GM12878 (cell line): ENCODE data around the gene EPN3. TPM values are rescaled to one million over a fixed set of nuclear protein-coding genes. Genes with fewer than 3 reads are reported as not detected.

Source experiments
- ATAC-seq: fragments of 200-7000 bp; cut with Tn5 transposase; 3 replicates; pipeline ENCODE4 v1.9.1; 2020; ENCODE audit warnings: mild to moderate bottlenecking, moderate library complexity
- BruUV-seq: library from RNA; stranded (reverse); fragments of 400-500 nt; replicated peaks from 2 replicates; lab custom pipeline; 2021; lab: Mats Ljungman, UMichigan
- CTCF ChIA-PET: fragments of 300-600 bp; sonication (Branson Sonifier 250); formaldehyde crosslinking; extraction: SDS; loops from one replicate; lab custom pipeline; 2021; ENCODE audit warnings: inconsistent platforms; lab: Yijun Ruan, JAX
- POLR2A ChIA-PET: fragments of 350-600 bp; formaldehyde crosslinking; extraction: SDS; loops from one replicate; lab custom pipeline; 2021; ENCODE audit warnings: inconsistent platforms; lab: Charles Lee
- RAD21 ChIA-PET: fragments of 300-600 bp; sonication (Branson Sonifier 250); formaldehyde crosslinking; loops from one replicate; lab custom pipeline; 2023; ENCODE audit warnings: antibody characterized with exemption; ENCODE audit not compliant: unreplicated experiment; lab: Charles Lee
- SMC1A ChIA-PET: fragments of 300-600 bp; sonication (Branson Sonifier 250); formaldehyde crosslinking; loops from one replicate; lab custom pipeline; 2023; ENCODE audit not compliant: unreplicated experiment, uncharacterized antibody; lab: Charles Lee
- DNase-seq: peaks from one replicate; pipeline ENCODE4 v3.0.0-alpha.2; 2011; ENCODE audit warnings: low read depth, low spot score
- FAIRE-seq: peaks from 3 replicates; lab custom pipeline; 2011; peaks lifted over from hg19 to GRCh38; lab: Jason Lieb, UNC
- H2AFZ ChIP-seq: 2 replicates; pipeline ENCODE4 v1.6.0; 2011; ENCODE audit warnings: low read depth, low read length, control low read depth; ENCODE audit not compliant: control insufficient read depth
- H3K27ac ChIP-seq: 2 replicates; pipeline ENCODE4 v1.5.1; 2011; ENCODE audit warnings: control low read depth; ENCODE audit not compliant: control insufficient read depth, insufficient read depth
- H3K27me3 ChIP-seq, 2 experiments: replicated peaks in 1 of 2; 2 replicates each; pipeline versions ENCODE4 v1.6.0 to v1.6.1; 2011; ENCODE audit warnings: low read length in 1 of 2; ENCODE audit not compliant: control insufficient read depth in 2 of 2, insufficient read depth in 2 of 2
- H3K36me3 ChIP-seq, 2 experiments: 2 replicates each; pipeline ENCODE4 v1.5.1; 2011; ENCODE audit warnings: low read length in 1 of 2; ENCODE audit not compliant: control insufficient read depth in 2 of 2, insufficient read depth in 2 of 2
- H3K4me1 ChIP-seq: 2 replicates; pipeline ENCODE4 v1.6.1; 2011; ENCODE audit warnings: mild to moderate bottlenecking, low read length, moderate library complexity, mixed read lengths; ENCODE audit not compliant: control insufficient read depth, insufficient read depth
- H3K4me2 ChIP-seq: 2 replicates; pipeline ENCODE4 v1.6.0; 2011; ENCODE audit warnings: control low read depth; ENCODE audit not compliant: control insufficient read depth, insufficient read depth
- H3K4me3 ChIP-seq: fragments of 200-600 bp; sonication (generic); 2 replicates; pipeline ENCODE4 v1.5.1; 2016
- H3K79me2 ChIP-seq: 2 replicates; pipeline ENCODE4 v1.6.0; 2011; ENCODE audit warnings: low read length; ENCODE audit not compliant: control insufficient read depth, insufficient read depth
- H3K9ac ChIP-seq: 2 replicates; pipeline ENCODE4 v1.8.0; 2011; ENCODE audit warnings: low read length, control low read depth, mixed read lengths; ENCODE audit not compliant: control insufficient read depth, insufficient read depth
- H3K9me3 ChIP-seq: replicated peaks from 3 replicates; pipeline ENCODE4 v1.5.1; 2011; ENCODE audit warnings: mild to moderate bottlenecking, low read length; ENCODE audit not compliant: control insufficient read depth, insufficient read depth
- H4K20me1 ChIP-seq: 2 replicates; pipeline ENCODE4 v1.6.0; 2011; ENCODE audit not compliant: control insufficient read depth, insufficient read depth
- BHLHE40 ChIP-seq, 2 experiments: fragments of 450-650 bp in 1 of 2; IDR thresholded peaks; 2 replicates each; pipeline ENCODE4 v1.6.1; 2011 to 2017; ENCODE audit warnings: low read depth in 2 of 2, borderline replicate concordance in 1 of 2, improper control_type of control experiment in 1 of 2, low read length in 1 of 2, mild to moderate bottlenecking in 1 of 2
- HCFC1 ChIP-seq: fragments of 150-350 bp; IDR thresholded peaks from 2 replicates; pipeline ENCODE4 v1.6.1; 2014; ENCODE audit warnings: low read length
- HSF1 ChIP-seq: fragments of 150-350 bp; IDR thresholded peaks from 2 replicates; pipeline ENCODE4 v1.6.1; 2014; ENCODE audit warnings: mild to moderate bottlenecking, low read depth, low read length
- IRF4 ChIP-seq: IDR thresholded peaks from 2 replicates; pipeline ENCODE4 v1.6.1; 2011; ENCODE audit warnings: low read depth, low read length
- NFIC ChIP-seq: IDR thresholded peaks from 2 replicates; pipeline ENCODE4 v1.6.1; 2012; ENCODE audit warnings: low read depth, mild to moderate bottlenecking, inconsistent platforms, low read length, moderate library complexity
- SMAD5 ChIP-seq: IDR thresholded peaks from 2 replicates; pipeline ENCODE4 v1.6.1; 2016; ENCODE audit warnings: antibody characterized with exemption, low read depth
- USF1 ChIP-seq: IDR thresholded peaks from 2 replicates; pipeline ENCODE4 v1.6.1; 2011; ENCODE audit warnings: borderline replicate concordance, low read depth, mild to moderate bottlenecking, moderate library complexity, mixed read lengths, low read length; ENCODE audit not compliant: insufficient read depth; ENCODE audit errors: extremely low read length
- ZBTB11 ChIP-seq: fragments of 450-650 bp; formaldehyde crosslinking; IDR thresholded peaks from 2 replicates; pipeline ENCODE4 v1.5.0; 2022; ENCODE audit warnings: mild to moderate bottlenecking, missing genetic modification characterization
- WGBS: methylation state at CpG from one replicate; pipeline ENCODE4 v1.1.6; 2016; ENCODE audit warnings: low lambda C conversion rate; ENCODE audit not compliant: insufficient replicate concordance, insufficient coverage; ENCODE audit errors: missing lambda C conversion rate; 5-methylcytosine and 5-hydroxymethylcytosine counted together
- in situ Hi-C: fragments of 300-500 bp; cut with MboI; formaldehyde crosslinking; loops from 9 replicates; pipeline ENCODE4 v1.14.3; 2018; ENCODE audit warnings: mixed read lengths
- intact Hi-C: fragments of 100-400 bp; cut with micrococcal nuclease; formaldehyde crosslinking; loops from one replicate; pipeline ENCODE4 v1.14.2; 2022; ENCODE audit not compliant: unreplicated experiment
- polyA plus RNA-seq, 11 experiments: library from polyadenylated mRNA; depleted of rRNA in 4 of 11; unstranded in 6 of 11; stranded (reverse) in 5 of 11; fragments of >200 nt; fragmentation: Nextera tagmentation in 4 of 11; fragmentation: Illumina TruSeq in 1 of 11; extraction: Ambion mirVana in 4 of 11; extraction: Trizol in 1 of 11; gene quantifications; 1 replicate in 1 of 11; 2 replicates in 10 of 11; pipeline versions ENCODE4 v1.2.1 to v1.2.3, GENCODE V29; 2011 to 2016; ENCODE audit warnings: inconsistent platforms in 2 of 11, missing spikeins in 2 of 11, low read depth in 1 of 11
- total RNA-seq, 4 experiments: library from RNA; depleted of rRNA in 3 of 4; stranded (reverse); fragments of >200 nt in 3 of 4; fragmentation: Illumina TruSeq in 1 of 4; extraction: Trizol in 1 of 4; gene quantifications; 2 replicates each; pipeline versions ENCODE4 v1.2.1 to v1.2.3, GENCODE V29; 2013 to 2021
- TF ChIP-seq, protein P1 (sequence below): fragments of 450-650 bp; IDR thresholded peaks from 2 replicates; pipeline ENCODE4 v1.6.1; 2017; ENCODE audit warnings: mild to moderate bottlenecking, moderate library complexity
- TF ChIP-seq, protein P2 (sequence below): fragments of 450-650 bp; IDR thresholded peaks from 2 replicates; pipeline ENCODE4 v1.6.1; 2016; ENCODE audit warnings: mild to moderate bottlenecking

EPN3 gene
- total and polyA plus RNA-seq, 10 of the 15 experiments (the other 5 are each of a cell fraction or from before 2014, with no cell fraction given): 0.04 to 0.07 TPM; not detected in 8

DNA sequence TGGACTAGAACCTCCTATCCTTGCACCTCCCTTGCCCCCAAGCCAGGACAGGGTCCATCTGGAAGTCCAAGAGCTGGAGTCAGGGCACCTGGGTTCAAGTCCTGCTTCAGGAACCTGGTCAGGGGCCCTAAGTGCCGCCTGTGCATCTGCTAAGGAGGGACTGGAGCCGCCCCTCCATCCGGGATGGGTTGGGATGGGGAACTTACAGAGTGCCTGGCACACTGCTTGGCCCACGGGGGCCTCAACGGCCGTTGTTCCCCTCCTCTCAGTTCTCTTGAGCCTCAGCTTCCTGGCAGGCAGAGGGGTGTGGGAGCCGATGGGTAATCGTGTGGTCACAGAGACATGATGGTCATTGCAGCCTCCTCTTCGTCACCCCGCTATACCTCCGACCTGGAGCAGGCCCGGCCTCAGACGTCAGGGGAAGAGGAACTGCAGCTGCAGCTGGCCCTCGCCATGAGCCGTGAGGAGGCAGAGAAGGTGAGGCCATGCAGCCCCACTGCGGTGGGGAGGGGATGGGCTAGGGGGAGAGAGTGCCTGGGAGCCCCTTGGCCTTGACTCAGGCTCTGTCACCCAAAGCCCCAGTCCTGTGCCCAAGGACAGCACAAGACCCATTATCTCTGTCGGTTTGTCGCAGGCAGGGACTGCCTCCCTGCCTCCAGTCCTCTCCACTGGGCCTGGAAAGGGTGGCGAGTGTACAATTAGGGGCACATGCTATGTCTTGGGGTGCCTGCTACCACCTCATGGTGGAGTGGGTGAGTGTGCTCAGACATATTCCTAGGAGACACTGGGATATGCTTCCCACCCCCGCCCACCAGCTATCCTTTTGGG is 5.4 kb downstream of the EPN3 start:
- ATAC-seq (no peak), DNase-seq (no peak), FAIRE-seq (no peak)
- H4K20me1 ChIP-seq: no peaks in the 10 kb centered on the region
- no peaks in the 10 kb centered on the region for H3K36me3 ChIP-seq
- H3K27ac ChIP-seq: no peak overlapping the region
- no peak overlapping the region for H3K9ac ChIP-seq
- ChIA-PET CTCF (no interaction called here), POLR2A (interaction anchor here (0.7 kb wide), 1 partner anchor 9 kb away, joined by 7 read pairs; the partner anchor contains the start of gene SPATA20), RAD21 (interaction anchor here (0.6 kb wide), 1 partner anchor 85 kb away, joined by 3 read pairs; no protein-coding TSS in a partner anchor), SMC1A (no interaction called here)
- H3K4me3 ChIP-seq: no peak overlapping the region
- H3K4me2 ChIP-seq: no peak overlapping the region
- no peaks in the 10 kb centered on the region for H3K79me2 ChIP-seq
- peaks cover 10% of the 10 kb centered on the region; the same call in 1 of the 2 replicates for H3K4me1 ChIP-seq
- WGBS: 47% methylated on average over 20 of the region's 20 CpGs
- in situ Hi-C loops: no loop called here
- H2AFZ ChIP-seq: no peak overlapping the region
- no peaks in the 10 kb centered on the region for H3K9me3 ChIP-seq
- no TSS peak for BruUV-seq
- intact Hi-C loops: no loop called here
- H3K27me3 ChIP-seq: peaks cover 9% of the 10 kb centered on the region in 2 experiments; a peak in 3 of 4 replicates
- TF ChIP-seq BHLHE40 (IDR thresholded peaks at IDR 0.05; ENCODE audit: borderline replicate concordance in 1 of 2, low read depth in 2 of 2, low read length in 1 of 2) (no peak), HCFC1 (no peak), HSF1 (no peak), SMAD5 (no peak), ZBTB11 (CRISPR knock-in tag) (no peak), NFIC (no peak), USF1 (no peak), IRF4 (no peak)
- TF ChIP-seq, protein P1, sequence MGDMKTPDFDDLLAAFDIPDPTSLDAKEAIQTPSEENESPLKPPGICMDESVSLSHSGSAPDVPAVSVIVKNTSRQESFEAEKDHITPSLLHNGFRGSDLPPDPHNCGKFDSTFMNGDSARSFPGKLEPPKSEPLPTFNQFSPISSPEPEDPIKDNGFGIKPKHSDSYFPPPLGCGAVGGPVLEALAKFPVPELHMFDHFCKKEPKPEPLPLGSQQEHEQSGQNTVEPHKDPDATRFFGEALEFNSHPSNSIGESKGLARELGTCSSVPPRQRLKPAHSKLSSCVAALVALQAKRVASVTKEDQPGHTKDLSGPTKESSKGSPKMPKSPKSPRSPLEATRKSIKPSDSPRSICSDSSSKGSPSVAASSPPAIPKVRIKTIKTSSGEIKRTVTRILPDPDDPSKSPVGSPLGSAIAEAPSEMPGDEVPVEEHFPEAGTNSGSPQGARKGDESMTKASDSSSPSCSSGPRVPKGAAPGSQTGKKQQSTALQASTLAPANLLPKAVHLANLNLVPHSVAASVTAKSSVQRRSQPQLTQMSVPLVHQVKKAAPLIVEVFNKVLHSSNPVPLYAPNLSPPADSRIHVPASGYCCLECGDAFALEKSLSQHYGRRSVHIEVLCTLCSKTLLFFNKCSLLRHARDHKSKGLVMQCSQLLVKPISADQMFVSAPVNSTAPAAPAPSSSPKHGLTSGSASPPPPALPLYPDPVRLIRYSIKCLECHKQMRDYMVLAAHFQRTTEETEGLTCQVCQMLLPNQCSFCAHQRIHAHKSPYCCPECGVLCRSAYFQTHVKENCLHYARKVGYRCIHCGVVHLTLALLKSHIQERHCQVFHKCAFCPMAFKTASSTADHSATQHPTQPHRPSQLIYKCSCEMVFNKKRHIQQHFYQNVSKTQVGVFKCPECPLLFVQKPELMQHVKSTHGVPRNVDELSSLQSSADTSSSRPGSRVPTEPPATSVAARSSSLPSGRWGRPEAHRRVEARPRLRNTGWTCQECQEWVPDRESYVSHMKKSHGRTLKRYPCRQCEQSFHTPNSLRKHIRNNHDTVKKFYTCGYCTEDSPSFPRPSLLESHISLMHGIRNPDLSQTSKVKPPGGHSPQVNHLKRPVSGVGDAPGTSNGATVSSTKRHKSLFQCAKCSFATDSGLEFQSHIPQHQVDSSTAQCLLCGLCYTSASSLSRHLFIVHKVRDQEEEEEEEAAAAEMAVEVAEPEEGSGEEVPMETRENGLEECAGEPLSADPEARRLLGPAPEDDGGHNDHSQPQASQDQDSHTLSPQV: no peak
- TF ChIP-seq, protein P2, sequence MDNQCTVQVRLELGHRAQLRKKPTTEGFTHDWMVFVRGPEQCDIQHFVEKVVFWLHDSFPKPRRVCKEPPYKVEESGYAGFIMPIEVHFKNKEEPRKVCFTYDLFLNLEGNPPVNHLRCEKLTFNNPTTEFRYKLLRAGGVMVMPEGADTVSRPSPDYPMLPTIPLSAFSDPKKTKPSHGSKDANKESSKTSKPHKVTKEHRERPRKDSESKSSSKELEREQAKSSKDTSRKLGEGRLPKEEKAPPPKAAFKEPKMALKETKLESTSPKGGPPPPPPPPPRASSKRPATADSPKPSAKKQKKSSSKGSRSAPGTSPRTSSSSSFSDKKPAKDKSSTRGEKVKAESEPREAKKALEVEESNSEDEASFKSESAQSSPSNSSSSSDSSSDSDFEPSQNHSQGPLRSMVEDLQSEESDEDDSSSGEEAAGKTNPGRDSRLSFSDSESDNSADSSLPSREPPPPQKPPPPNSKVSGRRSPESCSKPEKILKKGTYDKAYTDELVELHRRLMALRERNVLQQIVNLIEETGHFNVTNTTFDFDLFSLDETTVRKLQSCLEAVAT: no peak
